Muscle of leg (tissue), 11 donors: ENCODE results near the gene KHDC3L. TPM values are rescaled to one million over a fixed set of nuclear protein-coding genes. Genes with fewer than 3 reads are reported as not detected.

Experiments
- DNase-seq: peaks from one replicate; pipeline ENCODE4 v3.0.0; 2013
- H3K27ac ChIP-seq: one replicate; pipeline ENCODE4 v1.5.1; 2013; ENCODE audit warnings: mild to moderate bottlenecking, low read length, control low read depth
- H3K27me3 ChIP-seq: one replicate; pipeline ENCODE4 v1.6.1; 2013; ENCODE audit warnings: low read length; ENCODE audit not compliant: control insufficient read depth, insufficient read depth
- H3K36me3 ChIP-seq: one replicate; pipeline ENCODE4 v1.6.1; 2013; ENCODE audit warnings: low read length; ENCODE audit not compliant: control insufficient read depth, insufficient read depth
- H3K4me1 ChIP-seq: one replicate; pipeline ENCODE4 v1.6.1; 2013; ENCODE audit warnings: low read length; ENCODE audit not compliant: control insufficient read depth, insufficient read depth
- H3K4me3 ChIP-seq: one replicate; pipeline ENCODE4 v1.5.1; 2013; ENCODE audit warnings: low read length, control low read depth
- H3K9me3 ChIP-seq: replicated peaks from 2 replicates; pipeline ENCODE4 v1.6.1; 2013; ENCODE audit warnings: low read depth, low read length; ENCODE audit not compliant: control insufficient read depth
- WGBS: methylation state at CpG from one replicate; pipeline ENCODE4 v1.1.5; 2013; ENCODE audit warnings: missing lambda C conversion rate; ENCODE audit not compliant: insufficient coverage; 5-methylcytosine and 5-hydroxymethylcytosine counted together
- polyA plus RNA-seq, 8 donors: library from polyadenylated mRNA; unstranded; fragments of 120-200 nt; gene quantifications; one replicate each; pipeline versions ENCODE4 v1.2.1 to v1.2.3, GENCODE V29; 2013; ENCODE audit warnings: inconsistent platforms in 1 of 8, low replicate concordance in 1 of 8; ENCODE audit not compliant: insufficient read length in 8 of 8, insufficient read depth in 1 of 8
- total RNA-seq: library from RNA; stranded (reverse); fragments of 120-200 nt; gene quantifications from one replicate; pipeline ENCODE4 v1.2.4, GENCODE V29; 2013

The KHDC3L gene
- total and polyA plus RNA-seq, 9 donors: not detected

DNA sequence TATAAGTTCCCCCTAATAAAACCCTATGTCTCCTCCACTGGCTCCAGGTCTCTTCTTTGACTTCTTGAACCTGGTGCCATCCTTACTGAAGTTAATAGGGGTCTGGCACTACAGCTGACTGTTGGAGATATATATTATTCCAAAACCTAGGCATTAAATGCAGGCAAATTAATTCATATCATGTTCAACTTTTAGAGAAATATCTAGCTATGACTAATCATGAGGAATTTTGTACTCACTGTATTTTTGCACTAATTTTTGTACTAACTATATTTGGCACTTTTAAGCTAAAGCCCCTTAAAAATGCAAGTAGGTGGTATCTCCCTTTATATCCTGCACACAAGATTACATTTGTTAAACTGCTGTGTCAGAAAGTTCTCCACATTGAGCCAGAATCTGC is 19.3 kb upstream of the KHDC3L start:
- DNase-seq: no peak
- Histone ChIP-seq H3K36me3 (no peaks in the 10 kb centered on the region), H3K27ac (no peak overlapping the region), H3K4me1 (no peaks in the 10 kb centered on the region), H3K4me3 (no peak overlapping the region), H3K9me3 (no peaks in the 10 kb centered on the region), H3K27me3 (peaks cover 3% of the 10 kb centered on the region)

DNA sequence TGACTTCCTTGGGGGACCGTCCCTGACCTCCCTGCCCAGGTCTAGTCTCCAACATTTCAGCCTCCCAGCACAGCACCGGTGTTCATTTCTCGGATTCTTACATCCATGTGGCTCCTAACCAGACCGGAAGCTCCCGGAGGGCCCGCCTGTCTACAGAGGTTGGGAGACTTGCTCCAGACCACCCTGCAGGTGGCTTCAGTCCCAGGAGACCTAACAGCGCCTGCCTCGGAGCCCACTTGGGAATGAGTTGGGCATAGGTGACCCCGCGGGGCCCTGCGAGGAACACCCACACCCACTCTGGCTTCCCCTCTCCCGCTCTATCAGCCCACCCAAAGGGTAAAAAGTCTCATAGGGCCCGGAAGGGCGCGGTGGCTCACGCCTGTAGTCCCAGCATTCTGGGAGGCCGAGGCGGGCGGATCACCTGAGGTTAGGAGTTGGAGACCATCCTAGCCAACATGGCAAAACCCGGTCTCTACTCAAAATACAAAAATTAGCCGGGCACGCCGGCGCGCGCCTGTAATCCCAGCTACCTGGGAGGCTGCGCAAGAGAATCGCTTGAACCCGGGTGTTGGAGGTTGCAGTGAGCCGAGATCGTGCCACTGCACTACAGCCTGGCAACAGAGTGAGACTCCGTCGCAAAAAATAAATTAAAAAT is 13.8 kb upstream of the KHDC3L start:
- 56% methylated on average over 21 of the region's 33 CpGs for WGBS
- Histone ChIP-seq H3K9me3 (no peaks in the 10 kb centered on the region), H3K27ac (no peak overlapping the region), H3K36me3 (no peaks in the 10 kb centered on the region), H3K4me3 (no peak overlapping the region), H3K27me3 (peaks cover 21% of the 10 kb centered on the region), H3K4me1 (no peaks in the 10 kb centered on the region)
- DNase-seq: no peak

DNA sequence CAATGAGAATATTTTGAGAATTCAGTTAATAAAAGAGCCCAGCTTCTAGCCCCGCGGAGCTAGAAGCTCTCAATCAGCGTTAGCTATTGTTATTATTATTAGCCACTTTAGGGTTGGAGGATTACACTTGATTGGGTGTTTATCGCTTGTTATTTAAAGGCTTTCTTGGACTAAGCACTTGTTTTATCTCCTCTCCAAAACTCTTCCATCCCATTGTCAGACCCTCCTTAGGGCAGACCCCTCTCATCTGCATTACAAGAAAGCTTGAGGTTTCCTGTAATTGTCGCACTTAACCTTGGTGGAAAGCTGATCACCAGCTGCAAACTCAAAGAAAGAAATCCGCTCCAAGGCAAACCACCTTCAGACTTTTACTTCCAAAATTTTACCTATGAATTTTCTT is 13.1 kb upstream of the KHDC3L start:
- no peaks in the 10 kb centered on the region for H3K4me1 ChIP-seq
- WGBS: no CpG with 5 or more reads among the region's 6 CpGs
- peaks cover 21% of the 10 kb centered on the region for H3K27me3 ChIP-seq
- no peaks in the 10 kb centered on the region for H3K36me3 ChIP-seq
- H3K27ac ChIP-seq: no peak overlapping the region
- H3K9me3 ChIP-seq: no peaks in the 10 kb centered on the region
- DNase-seq: no peak
- no peak overlapping the region for H3K4me3 ChIP-seq

DNA sequence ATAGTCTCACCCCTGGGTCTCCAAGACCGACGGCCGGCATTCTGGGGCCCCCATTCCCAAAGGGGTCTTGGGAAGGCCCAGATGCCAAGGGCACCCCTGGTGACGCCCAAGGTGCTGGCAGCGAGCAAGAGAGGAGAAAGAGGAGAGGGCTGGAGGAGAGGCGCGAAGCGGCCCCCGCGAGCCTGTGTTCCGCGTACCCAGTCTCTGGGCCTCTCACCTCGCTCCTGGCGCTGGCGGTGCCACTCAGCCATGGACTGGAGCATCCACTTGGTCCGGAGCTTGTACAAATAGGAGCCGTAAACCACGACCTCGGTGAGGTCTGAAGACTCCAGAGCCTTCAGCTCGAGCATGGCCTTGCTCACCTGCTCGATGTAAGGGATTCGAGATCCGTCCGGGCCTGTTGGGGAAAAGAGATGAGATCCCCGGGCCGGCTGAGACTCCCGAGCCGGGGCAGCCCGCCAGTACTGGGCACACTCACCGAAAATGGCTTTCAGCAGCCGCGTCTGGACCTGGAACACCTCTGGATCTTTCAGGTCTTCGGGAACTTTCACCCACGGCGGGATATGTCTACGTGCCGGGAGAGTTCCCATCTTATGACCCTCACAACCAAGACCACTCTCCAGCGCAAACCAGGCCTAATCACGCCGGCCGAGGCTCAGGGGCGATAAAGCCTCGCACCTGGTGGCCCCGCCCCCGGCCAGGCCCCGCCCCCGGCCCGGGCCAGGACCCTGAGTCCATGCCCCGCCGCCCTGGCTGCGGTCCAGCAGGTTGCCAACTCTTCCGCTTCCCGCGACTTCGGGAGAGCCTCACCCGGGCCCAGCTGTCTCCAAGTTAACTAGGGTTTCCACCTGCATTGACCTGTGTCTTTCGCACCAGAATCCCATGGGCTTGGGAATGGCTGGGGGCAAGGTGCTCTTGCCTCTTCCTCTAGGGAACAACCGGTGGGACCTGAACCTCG is 8.5 kb upstream of the KHDC3L start, which contains the start of gene DPPA5:
DPPA5 (minus strand) TSS at position 641 of the 958 bp plus-strand sequence; CDS start at position 590, 51 bp downstream.
- H3K4me3 ChIP-seq: no peak within 1 kb of the TSS
- H3K27ac ChIP-seq: no peak within 1 kb of the TSS
- H3K4me1 ChIP-seq: no peaks in the 10 kb centered on the region
- WGBS: 87% methylated on average over 53 of the region's 59 CpGs
- no peaks in the 10 kb centered on the region for H3K36me3 ChIP-seq
- H3K27me3 ChIP-seq: peaks cover 10% of the 10 kb centered on the region
- H3K9me3 ChIP-seq: no peaks in the 10 kb centered on the region
- DNase-seq: no peak

DNA sequence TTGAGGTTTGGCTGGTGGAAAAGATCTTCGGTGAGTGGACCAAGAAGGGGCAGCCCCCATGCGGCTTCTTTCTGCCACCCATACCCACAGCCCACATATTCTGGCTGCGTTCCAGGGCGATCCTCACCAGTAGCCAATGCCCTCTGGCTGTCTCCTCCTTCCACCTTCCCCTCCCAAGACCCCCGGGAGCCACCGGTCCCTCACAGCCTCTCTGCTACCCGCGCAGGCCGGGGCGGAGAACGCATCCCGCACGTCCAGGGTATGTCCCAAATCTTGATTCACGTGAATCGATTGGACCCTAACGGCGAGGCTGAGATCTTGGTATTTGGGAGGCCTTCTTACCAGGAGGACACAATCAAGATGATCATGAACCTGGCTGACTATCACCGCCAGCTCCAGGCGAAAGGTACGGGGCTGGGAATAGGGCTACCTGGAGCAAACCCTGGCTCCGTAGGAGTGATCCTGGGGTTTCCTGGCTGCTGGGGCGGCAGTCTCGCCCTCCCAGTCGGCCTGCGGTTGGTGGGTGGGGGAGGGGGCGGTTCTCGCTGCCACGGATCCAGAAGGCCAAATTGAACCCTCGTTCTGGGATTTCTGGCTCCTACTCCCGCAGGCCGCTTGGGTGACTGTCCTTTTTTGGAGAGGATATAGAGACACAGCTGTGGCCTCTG is 545 bp downstream of the KHDC3L start:
- peaks cover 2% of the 10 kb centered on the region for H3K27me3 ChIP-seq
- DNase-seq: no peak
- no peaks in the 10 kb centered on the region for H3K4me1 ChIP-seq
- H3K36me3 ChIP-seq: no peaks in the 10 kb centered on the region
- peaks cover 7% of the 10 kb centered on the region for H3K9me3 ChIP-seq
- H3K4me3 ChIP-seq: no peak overlapping the region
- H3K27ac ChIP-seq: no peak overlapping the region
- 89% methylated on average over 17 of the region's 31 CpGs for WGBS

DNA sequence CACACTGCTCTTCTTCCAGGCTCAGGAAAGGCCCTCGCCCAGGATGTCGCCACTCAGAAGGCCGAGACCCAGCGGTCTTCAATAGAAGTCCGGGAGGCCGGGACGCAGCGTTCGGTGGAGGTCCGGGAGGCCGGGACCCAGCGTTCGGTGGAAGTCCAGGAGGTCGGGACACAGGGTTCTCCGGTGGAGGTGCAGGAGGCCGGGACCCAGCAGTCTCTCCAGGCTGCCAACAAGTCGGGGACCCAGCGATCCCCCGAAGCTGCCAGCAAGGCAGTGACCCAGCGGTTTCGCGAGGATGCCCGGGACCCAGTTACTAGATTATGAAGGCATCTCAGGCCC is 1.0 kb downstream of the KHDC3L start:
- 96% methylated on average over 23 of the region's 23 CpGs for WGBS
- Histone ChIP-seq H3K27me3 (peaks cover 2% of the 10 kb centered on the region), H3K4me1 (no peaks in the 10 kb centered on the region), H3K4me3 (no peak overlapping the region), H3K27ac (no peak overlapping the region), H3K9me3 (peaks cover 7% of the 10 kb centered on the region), H3K36me3 (no peaks in the 10 kb centered on the region)
- no peak for DNase-seq

DNA sequence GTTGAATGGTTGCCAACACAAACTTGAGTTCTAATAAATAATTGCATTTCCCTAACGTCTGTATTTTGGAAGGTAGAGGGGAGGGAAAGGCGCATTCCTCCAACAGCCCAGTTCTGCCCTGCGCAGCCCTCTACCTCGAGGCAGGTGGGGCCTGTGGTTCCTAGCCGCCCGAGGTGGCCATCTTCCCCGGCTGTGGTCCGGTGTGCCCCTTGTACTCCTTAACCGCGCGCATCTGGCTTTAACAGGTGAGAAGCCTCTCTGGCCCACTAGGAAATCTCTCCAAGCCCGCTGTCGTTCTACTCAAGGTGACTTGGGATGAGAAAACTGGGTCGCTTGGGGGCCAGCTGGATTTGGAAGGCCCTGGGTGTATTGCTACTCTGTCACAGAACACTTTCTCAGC is 1.7 kb downstream of the KHDC3L start:
- Histone ChIP-seq H3K27ac (no peak overlapping the region), H3K27me3 (peaks cover 2% of the 10 kb centered on the region), H3K4me1 (no peaks in the 10 kb centered on the region), H3K4me3 (no peak overlapping the region), H3K9me3 (peaks cover 7% of the 10 kb centered on the region), H3K36me3 (no peaks in the 10 kb centered on the region)
- no peak for DNase-seq
- 95% methylated on average over 12 of the region's 14 CpGs for WGBS

DNA sequence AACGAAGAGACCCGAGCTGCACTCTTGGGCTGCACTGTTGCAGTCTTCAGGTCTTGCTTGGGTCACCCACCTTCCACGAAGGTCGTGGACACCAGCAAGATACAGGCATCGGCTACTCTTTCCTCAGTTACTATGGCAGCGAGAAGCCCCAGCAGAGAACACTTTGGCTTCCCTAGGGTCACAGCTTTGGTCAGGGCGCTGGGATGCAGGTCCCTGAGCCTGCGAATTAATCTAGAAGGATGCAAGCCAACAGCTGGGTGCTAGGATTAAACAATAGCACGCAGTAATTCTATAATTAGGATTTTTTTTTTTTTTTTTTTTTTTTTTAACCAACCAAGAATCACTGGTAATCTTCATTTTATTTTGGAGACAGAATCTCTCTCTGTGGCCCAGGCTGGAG is 2.1 kb downstream of the KHDC3L start:
- H3K27ac ChIP-seq: no peak overlapping the region
- WGBS: 88% methylated on average over 7 of the region's 9 CpGs
- DNase-seq: no peak
- H3K27me3 ChIP-seq: peaks cover 2% of the 10 kb centered on the region
- H3K36me3 ChIP-seq: no peaks in the 10 kb centered on the region
- peaks cover 7% of the 10 kb centered on the region for H3K9me3 ChIP-seq
- no peak overlapping the region for H3K4me3 ChIP-seq
- H3K4me1 ChIP-seq: no peaks in the 10 kb centered on the region

DNA sequence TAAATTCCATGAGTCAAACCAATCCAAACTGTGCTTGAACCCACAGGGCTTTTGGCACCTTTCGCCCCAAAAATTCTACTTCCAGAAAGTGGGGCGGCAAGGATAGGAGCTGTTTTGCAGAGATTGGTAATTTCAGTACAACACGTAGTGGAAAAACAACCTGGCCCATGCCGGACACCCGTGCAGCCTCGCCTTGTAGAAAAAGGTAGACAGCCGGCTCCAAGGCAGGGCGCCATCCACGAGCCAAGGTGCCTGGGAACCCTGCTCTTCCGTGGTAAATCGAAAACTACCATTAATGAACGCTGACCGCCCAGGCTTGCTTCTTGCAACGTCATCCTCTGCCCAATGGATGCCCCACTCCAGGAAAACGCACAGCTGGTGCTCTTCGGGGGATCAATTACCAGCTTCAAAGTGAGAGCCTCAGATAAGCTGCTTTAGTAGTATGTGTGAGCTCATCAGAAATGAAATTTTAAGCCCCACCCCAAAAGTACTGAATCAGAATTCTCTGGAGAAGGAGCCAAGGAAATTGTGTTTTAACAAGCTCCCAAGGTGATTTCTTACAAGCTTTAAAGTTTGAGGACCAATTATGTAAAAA is 5.4 kb downstream of the KHDC3L start:
- no peak for DNase-seq
- H3K4me1 ChIP-seq: no peaks in the 10 kb centered on the region
- no peak overlapping the region for H3K27ac ChIP-seq
- peaks cover 16% of the 10 kb centered on the region for H3K9me3 ChIP-seq
- H3K4me3 ChIP-seq: no peak overlapping the region
- H3K27me3 ChIP-seq: no peaks in the 10 kb centered on the region
- 86% methylated on average over 11 of the region's 16 CpGs for WGBS
- H3K36me3 ChIP-seq: no peaks in the 10 kb centered on the region

DNA sequence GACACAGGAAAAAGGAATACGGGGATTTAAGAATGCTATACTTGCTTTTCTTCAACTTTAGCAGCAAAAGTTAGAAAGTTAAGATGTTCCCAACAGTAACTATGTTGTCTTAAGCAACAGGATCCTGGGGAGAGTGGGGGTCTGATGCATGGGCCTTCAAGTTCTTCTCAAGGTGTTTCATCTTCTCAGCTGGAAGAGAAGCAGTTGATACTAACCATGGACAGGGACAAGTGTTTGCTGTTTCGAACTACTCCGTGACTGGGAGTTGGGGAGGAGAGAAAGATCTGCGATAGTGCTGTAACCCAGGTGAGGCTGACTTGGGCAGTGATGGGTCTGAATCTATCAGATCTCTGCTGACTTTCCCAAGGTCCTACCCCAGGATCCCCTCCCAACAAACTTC is 6.2 kb downstream of the KHDC3L start:
- Histone ChIP-seq H3K36me3 (no peaks in the 10 kb centered on the region), H3K27me3 (no peaks in the 10 kb centered on the region), H3K4me1 (no peaks in the 10 kb centered on the region), H3K27ac (no peak overlapping the region), H3K4me3 (no peak overlapping the region), H3K9me3 (peaks cover 10% of the 10 kb centered on the region)
- DNase-seq: no peak
- WGBS: 100% methylated on average over 1 of the region's 4 CpGs
